Mammary epithelial cell (primary cell): ENCODE results near the gene ANKMY2.

Experiments used
- EZH2 ChIP-seq: IDR thresholded peaks from 2 replicates; pipeline ENCODE4 v1.6.1; 2012; ENCODE audit warnings: low read length, inconsistent platforms, borderline replicate concordance
- TF ChIP-seq, protein P1 (sequence below), 2 donors: IDR thresholded peaks in 1 of 2; conservative IDR thresholded peaks in 1 of 2; 2 replicates each; pipeline ENCODE4 v1.5.1; 2011 to 2012; ENCODE audit warnings: inconsistent platforms in 2 of 2, low read length in 2 of 2, mild to moderate bottlenecking in 2 of 2, control low read depth in 1 of 2, low read depth in 1 of 2; ENCODE audit not compliant: insufficient read depth in 1 of 2; ENCODE audit errors: extremely low read depth in 1 of 2

DNA sequence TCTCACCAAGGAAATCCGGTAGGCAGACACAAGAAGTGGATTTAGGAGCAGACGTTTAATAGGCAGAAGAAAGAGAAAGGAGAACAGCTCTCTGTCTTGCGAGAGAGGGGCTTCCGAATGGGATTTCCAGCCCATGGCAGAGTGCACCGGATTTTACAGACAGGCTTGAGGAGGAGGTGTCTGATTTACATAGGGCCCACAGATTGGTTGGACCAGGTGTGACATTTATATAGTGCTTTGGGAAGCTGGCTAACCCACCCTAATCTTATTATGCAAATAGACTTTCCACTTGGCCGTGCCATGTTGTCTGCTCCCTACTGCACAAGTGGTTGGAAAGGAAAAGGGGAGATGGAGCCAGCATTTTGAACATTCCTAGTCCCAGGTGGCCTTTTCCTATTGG lies 57.8 kb downstream of the ANKMY2 start:
- no peak for TF ChIP-seq EZH2
- TF ChIP-seq, protein P1, sequence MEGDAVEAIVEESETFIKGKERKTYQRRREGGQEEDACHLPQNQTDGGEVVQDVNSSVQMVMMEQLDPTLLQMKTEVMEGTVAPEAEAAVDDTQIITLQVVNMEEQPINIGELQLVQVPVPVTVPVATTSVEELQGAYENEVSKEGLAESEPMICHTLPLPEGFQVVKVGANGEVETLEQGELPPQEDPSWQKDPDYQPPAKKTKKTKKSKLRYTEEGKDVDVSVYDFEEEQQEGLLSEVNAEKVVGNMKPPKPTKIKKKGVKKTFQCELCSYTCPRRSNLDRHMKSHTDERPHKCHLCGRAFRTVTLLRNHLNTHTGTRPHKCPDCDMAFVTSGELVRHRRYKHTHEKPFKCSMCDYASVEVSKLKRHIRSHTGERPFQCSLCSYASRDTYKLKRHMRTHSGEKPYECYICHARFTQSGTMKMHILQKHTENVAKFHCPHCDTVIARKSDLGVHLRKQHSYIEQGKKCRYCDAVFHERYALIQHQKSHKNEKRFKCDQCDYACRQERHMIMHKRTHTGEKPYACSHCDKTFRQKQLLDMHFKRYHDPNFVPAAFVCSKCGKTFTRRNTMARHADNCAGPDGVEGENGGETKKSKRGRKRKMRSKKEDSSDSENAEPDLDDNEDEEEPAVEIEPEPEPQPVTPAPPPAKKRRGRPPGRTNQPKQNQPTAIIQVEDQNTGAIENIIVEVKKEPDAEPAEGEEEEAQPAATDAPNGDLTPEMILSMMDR (conservative IDR thresholded peaks at IDR 0.05 in 1 of 2, IDR thresholded peaks at IDR 0.05 in 1 of 2; ENCODE audit: extremely low read depth in 1 of 2, insufficient read depth in 1 of 2, low read depth in 1 of 2, low read length in 2 of 2), result no peak
